SK-N-SH (cell line): ENCODE results near the gene ADAMTS7. TPM values are rescaled to one million over a fixed set of nuclear protein-coding genes. Genes with fewer than 3 reads are reported as not detected.
"Not testable (repeated sequence)": the region's sequence is repeated elsewhere in the genome, so short reads cannot be mapped to it uniquely, and the experiment has no call there.

ENCODE experiments used
- CTCF ChIA-PET: fragments of 300-600, 350-600 bp; formaldehyde crosslinking; extraction: SDS; loops from one replicate; lab custom pipeline; 2021; lab: Yijun Ruan, JAX
- POLR2A ChIA-PET: fragments of 350-600 bp; sonication (Branson Sonifier 250); formaldehyde crosslinking; extraction: SDS; loops from one replicate; lab custom pipeline; 2020; ENCODE audit warnings: antibody characterized with exemption, inconsistent platforms; lab: Yijun Ruan, JAX
- DNase-seq: peaks from one replicate; pipeline ENCODE4 v3.0.0; 2012
- H2AFZ ChIP-seq: fragments of 200-600 bp; sonication (generic); 2 replicates; pipeline ENCODE4 v1.8.1; 2016; ENCODE audit warnings: antibody characterized with exemption, mild to moderate bottlenecking, low read depth
- H3F3A ChIP-seq: fragments of 200-600 bp; sonication (generic); replicated peaks from 2 replicates; pipeline ENCODE3; 2016; ENCODE audit warnings: antibody characterized with exemption, mild to moderate bottlenecking; ENCODE audit not compliant: insufficient read depth
- H3K27ac ChIP-seq, 2 experiments: fragments of 200-500 bp in 1 of 2; fragments of 200-600 bp in 1 of 2; sonication (Bioruptor generic) in 1 of 2; sonication (generic), shearing (Covaris generic) in 1 of 2; 2 replicates each; pipeline versions ENCODE4 v1.5.1 to v1.6.1; 2014 to 2016; ENCODE audit warnings: low read depth in 2 of 2, inconsistent platforms in 1 of 2, low read length in 1 of 2, mild to moderate bottlenecking in 1 of 2, mixed read lengths in 1 of 2
- H3K27me3 ChIP-seq: fragments of 200-600 bp; sonication (generic), shearing (Covaris generic); 2 replicates; pipeline ENCODE4 v1.6.1; 2016; ENCODE audit warnings: mixed run types; ENCODE audit not compliant: insufficient read depth
- H3K36me3 ChIP-seq, 2 experiments: fragments of 200-500 bp in 1 of 2; fragments of 200-600 bp in 1 of 2; sonication (Bioruptor generic) in 1 of 2; sonication (generic) in 1 of 2; replicated peaks in 1 of 2; 2 replicates each; pipeline versions ENCODE3 to v1.5.1; 2014 to 2016; ENCODE audit warnings: low read length in 1 of 2, mild to moderate bottlenecking in 1 of 2; ENCODE audit not compliant: insufficient read depth in 2 of 2, control insufficient read depth in 1 of 2
- H3K4me1 ChIP-seq, 2 experiments: fragments of 200-500 bp in 1 of 2; fragments of 200-600 bp in 1 of 2; sonication (Bioruptor generic) in 1 of 2; sonication (generic), shearing (Covaris generic) in 1 of 2; 2 replicates each; pipeline versions ENCODE4 v1.5.1 to v1.6.1; 2014 to 2016; ENCODE audit warnings: low read depth in 1 of 2, low read length in 1 of 2, mixed run types in 1 of 2; ENCODE audit not compliant: insufficient read depth in 2 of 2, control insufficient read depth in 1 of 2
- H3K4me2 ChIP-seq: fragments of 200-600 bp; sonication (generic), shearing (Covaris generic); 2 replicates; pipeline ENCODE4 v1.6.1; 2017; ENCODE audit warnings: mixed run types
- H3K4me3 ChIP-seq, 2 experiments: fragments of 200-500 bp in 1 of 2; fragments of 200-600 bp in 1 of 2; sonication (Bioruptor generic) in 1 of 2; sonication (generic), shearing (Covaris generic) in 1 of 2; 2 replicates each; pipeline versions ENCODE4 v1.5.1 to v1.8.1; 2014 to 2016; ENCODE audit warnings: low read depth in 2 of 2, inconsistent platforms in 1 of 2, low read length in 1 of 2, mild to moderate bottlenecking in 1 of 2, mixed read lengths in 1 of 2, moderate library complexity in 1 of 2
- H3K79me2 ChIP-seq: fragments of 200-600 bp; sonication (generic); 2 replicates; pipeline ENCODE4 v1.8.1; 2017; ENCODE audit warnings: mild to moderate bottlenecking; ENCODE audit not compliant: insufficient read depth
- H3K9ac ChIP-seq: fragments of 200-600 bp; sonication (generic); 2 replicates; pipeline ENCODE4 v1.6.1; 2017; ENCODE audit warnings: mixed run types
- H3K9me2 ChIP-seq: fragments of 200-600 bp; sonication (generic); 2 replicates; pipeline ENCODE4 v1.6.1; 2017; ENCODE audit warnings: mixed run types
- H3K9me3 ChIP-seq: fragments of 200-600 bp; sonication (generic); 2 replicates; pipeline ENCODE4 v1.6.1; 2017; ENCODE audit warnings: mixed run types, mild to moderate bottlenecking, moderate library complexity
- H4K20me1 ChIP-seq: fragments of 200-600 bp; sonication (generic); 2 replicates; pipeline ENCODE4 v1.6.1; 2017; ENCODE audit warnings: mild to moderate bottlenecking, mixed run types; ENCODE audit not compliant: insufficient read depth
- EP300 ChIP-seq, 2 experiments: IDR thresholded peaks; 2 replicates each; pipeline versions ENCODE4 v1.4.0 to v1.6.1; 2012; ENCODE audit warnings: borderline replicate concordance in 1 of 2, low read depth in 1 of 2, low read length in 1 of 2
- FOXM1 ChIP-seq: IDR thresholded peaks from 2 replicates; pipeline ENCODE4 v1.4.0; 2012; ENCODE audit warnings: low read depth, mild to moderate bottlenecking
- GATA2 ChIP-seq: sonication (generic); formaldehyde crosslinking; IDR thresholded peaks from 2 replicates; pipeline ENCODE4 v1.5.0; 2020; ENCODE audit warnings: mild to moderate bottlenecking, missing genetic modification reagents
- MEF2A ChIP-seq: IDR thresholded peaks from 2 replicates; pipeline ENCODE4 v1.4.0; 2012; ENCODE audit warnings: low read depth, borderline replicate concordance
- NRF1 ChIP-seq: IDR thresholded peaks from 2 replicates; pipeline ENCODE4 v1.6.1; 2012; ENCODE audit warnings: low read depth, mild to moderate bottlenecking, low read length
- POLR2AphosphoS5 ChIP-seq: IDR thresholded peaks from 2 replicates; pipeline ENCODE4 v1.6.1; 2012; ENCODE audit warnings: low read depth, low read length
- RAD21 ChIP-seq: IDR thresholded peaks from 2 replicates; pipeline ENCODE4 v1.6.1; 2012; ENCODE audit warnings: mild to moderate bottlenecking, low read length
- RFX5 ChIP-seq: IDR thresholded peaks from 2 replicates; pipeline ENCODE4 v1.6.1; 2012; ENCODE audit warnings: mild to moderate bottlenecking, improper control_type of control experiment, low read length
- RXRA ChIP-seq: IDR thresholded peaks from 2 replicates; pipeline ENCODE4 v1.4.0; 2012; ENCODE audit warnings: low read depth, mild to moderate bottlenecking, borderline replicate concordance
- SMC3 ChIP-seq: IDR thresholded peaks from 2 replicates; pipeline ENCODE4 v1.6.1; 2012; ENCODE audit warnings: low read depth, low read length, improper control_type of control experiment
- TAF1 ChIP-seq: IDR thresholded peaks from 2 replicates; pipeline ENCODE4 v1.6.1; 2012; ENCODE audit warnings: low read depth, mild to moderate bottlenecking, low read length, moderate library complexity, borderline replicate concordance
- TEAD4 ChIP-seq: IDR thresholded peaks from 2 replicates; pipeline ENCODE4 v1.4.0; 2012; ENCODE audit warnings: mild to moderate bottlenecking, borderline replicate concordance; ENCODE audit not compliant: insufficient read depth
- WGBS: methylation state at CpG from one replicate; pipeline ENCODE4 v1.1.6; 2017; ENCODE audit warnings: low lambda C conversion rate; 5-methylcytosine and 5-hydroxymethylcytosine counted together
- polyA plus RNA-seq, 3 experiments: library from polyadenylated mRNA; depleted of rRNA; stranded (reverse); fragments of >200 nt; gene quantifications; 2 replicates each; pipeline ENCODE4 v1.2.3, GENCODE V29; 2012
- TF ChIP-seq, protein P1 (sequence below): fragments of 150-350 bp; IDR thresholded peaks from 2 replicates; pipeline ENCODE4 v1.6.1; 2017; ENCODE audit warnings: antibody characterized with exemption, low read length, low read depth, borderline replicate concordance
- TF ChIP-seq, protein P2 (sequence below): IDR thresholded peaks from 2 replicates; pipeline ENCODE4; 2012
- TF ChIP-seq, protein P3 (sequence below): IDR thresholded peaks from 2 replicates; pipeline ENCODE4 v1.6.1; 2012; ENCODE audit warnings: mild to moderate bottlenecking, low read depth, low read length, moderate library complexity
- TF ChIP-seq, protein P4 (sequence below): IDR thresholded peaks from 2 replicates; pipeline ENCODE4 v1.4.0; 2012; ENCODE audit warnings: low read depth
- TF ChIP-seq, protein P5 (sequence below): fragments of 200-600 bp; sonication (generic); IDR thresholded peaks from 2 replicates; pipeline ENCODE4 v1.6.1; 2017; ENCODE audit warnings: antibody characterized with exemption, mild to moderate bottlenecking, moderate library complexity

Gene ADAMTS7
- polyA plus RNA-seq, 1 of the 3 experiments (the other 2 are of a cell fraction): 17.9 TPM

DNA sequence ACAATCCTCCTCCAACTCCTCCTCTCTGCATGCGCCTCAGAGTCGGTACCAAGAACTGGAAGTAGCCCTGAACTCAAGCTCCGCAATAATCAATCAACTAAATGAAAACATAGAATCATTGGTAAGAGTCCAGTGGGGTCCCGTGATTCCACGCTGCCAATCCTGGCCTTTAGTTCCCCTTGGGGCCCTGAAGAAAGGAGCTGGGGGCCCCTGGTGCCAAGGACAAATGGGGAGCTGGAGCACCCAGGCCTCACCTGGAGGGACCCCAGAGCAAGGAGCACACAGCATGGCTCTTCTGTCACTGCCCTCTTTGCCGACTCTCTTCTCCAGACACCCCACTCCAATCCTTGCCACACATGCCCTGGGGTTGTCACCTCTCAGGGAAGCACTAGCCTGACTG, 80.3 kb downstream of the ADAMTS7 start (continued):
- TF ChIP-seq TAF1: no peak
- TF ChIP-seq, protein P1, sequence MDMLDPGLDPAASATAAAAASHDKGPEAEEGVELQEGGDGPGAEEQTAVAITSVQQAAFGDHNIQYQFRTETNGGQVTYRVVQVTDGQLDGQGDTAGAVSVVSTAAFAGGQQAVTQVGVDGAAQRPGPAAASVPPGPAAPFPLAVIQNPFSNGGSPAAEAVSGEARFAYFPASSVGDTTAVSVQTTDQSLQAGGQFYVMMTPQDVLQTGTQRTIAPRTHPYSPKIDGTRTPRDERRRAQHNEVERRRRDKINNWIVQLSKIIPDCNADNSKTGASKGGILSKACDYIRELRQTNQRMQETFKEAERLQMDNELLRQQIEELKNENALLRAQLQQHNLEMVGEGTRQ: no peak
- no peak for TF ChIP-seq POLR2AphosphoS5
- TF ChIP-seq SMC3: no peak
- TF ChIP-seq, all 33 proteins: peak for 0

DNA sequence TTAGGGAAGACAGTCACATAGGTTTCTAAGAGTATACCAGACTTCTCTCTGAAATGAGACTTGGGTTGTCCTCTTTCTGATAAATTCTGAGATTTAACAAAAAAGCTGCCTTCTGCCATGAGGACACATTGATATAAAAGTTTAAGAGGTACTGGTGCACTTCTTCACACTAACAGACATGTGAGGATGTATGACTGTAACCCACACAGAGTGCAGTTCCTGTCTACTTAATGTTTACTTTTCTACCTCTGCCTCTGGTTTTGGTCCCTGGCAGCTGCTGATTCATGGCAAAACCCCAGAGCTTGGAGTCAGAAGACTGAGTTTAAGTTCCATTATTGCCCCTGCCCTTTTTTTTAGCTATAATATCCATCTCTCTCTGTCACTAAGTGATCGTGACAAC, 82.8 kb downstream of the ADAMTS7 start:
- not testable (repeated sequence) for H3K4me2 ChIP-seq, H3K4me3 ChIP-seq, H3K9me3 ChIP-seq, H3K9ac ChIP-seq, H2AFZ ChIP-seq, H3K27ac ChIP-seq, H3K79me2 ChIP-seq, H3K4me1 ChIP-seq, H4K20me1 ChIP-seq, H3K27me3 ChIP-seq, H3F3A ChIP-seq, H3K9me2 ChIP-seq, H3K36me3 ChIP-seq, DNase-seq
- WGBS: 43% methylated on average over 1 of the region's 1 CpG
- ChIA-PET CTCF (interaction anchor here (0.8 to 3.1 kb wide), 3 partner anchors 19 to 187 kb away, joined by 3 to 11 read pairs (median 4); no protein-coding TSS in a partner anchor), POLR2A (interaction anchor here (0.6 kb wide), 1 partner anchor 113 kb away, joined by 5 read pairs; no protein-coding TSS in a partner anchor)

DNA sequence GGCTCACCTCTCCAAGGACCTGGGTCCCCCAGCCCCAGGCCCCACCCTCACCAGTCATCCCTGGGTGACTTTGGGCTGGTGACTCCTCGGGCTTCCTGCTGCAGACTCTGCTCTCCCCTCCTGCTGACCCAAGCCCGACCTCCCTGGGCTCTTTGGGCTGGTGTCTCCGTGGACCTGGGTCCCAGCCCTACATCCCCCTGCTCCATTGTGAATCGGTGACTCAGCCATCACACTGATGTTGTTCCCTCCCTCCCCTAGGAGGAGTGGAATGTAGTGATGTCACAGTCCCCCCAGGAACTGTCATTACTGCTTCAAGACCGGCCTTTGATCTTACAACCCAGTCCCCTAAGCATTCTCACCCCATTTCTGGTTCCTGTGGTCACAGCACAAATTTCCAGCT, 83.7 kb downstream of the ADAMTS7 start:
- 92% methylated on average over 5 of the region's 5 CpGs for WGBS
- CTCF ChIA-PET: interaction anchor here (0.8 to 3.1 kb wide), 3 partner anchors 17 to 23 kb away, joined by 3 to 11 read pairs (median 4); no protein-coding TSS in a partner anchor
- H3K27ac ChIP-seq: no peak overlapping the region
- DNase-seq: no peak
- H3F3A ChIP-seq: no peaks in the 10 kb centered on the region
- no peak overlapping the region for H2AFZ ChIP-seq
- H3K9me3 ChIP-seq: no peaks in the 10 kb centered on the region
- no peaks in the 10 kb centered on the region for H3K27me3 ChIP-seq
- no peaks in the 10 kb centered on the region for H3K9me2 ChIP-seq
- no peaks in the 10 kb centered on the region for H3K36me3 ChIP-seq
- no peak overlapping the region for H3K9ac ChIP-seq
- H3K4me1 ChIP-seq: no peaks in the 10 kb centered on the region
- H3K79me2 ChIP-seq: no peaks in the 10 kb centered on the region
- no peaks in the 10 kb centered on the region for H4K20me1 ChIP-seq
- no peak overlapping the region for H3K4me2 ChIP-seq
- H3K4me3 ChIP-seq: no peak overlapping the region
- POLR2A ChIA-PET: no interaction called here
- TF ChIP-seq GATA2 (CRISPR knock-in tag) (no peak), EP300 (IDR thresholded peaks at IDR 0.05; ENCODE audit: borderline replicate concordance in 1 of 2, low read depth in 1 of 2, low read length in 1 of 2) (no peak), POLR2AphosphoS5 (no peak), NRF1 (no peak), FOXM1 (no peak), MEF2A (no peak), TEAD4 (no peak), RXRA (no peak), RAD21 (no peak), RFX5 (no peak)
- TF ChIP-seq, protein P2, sequence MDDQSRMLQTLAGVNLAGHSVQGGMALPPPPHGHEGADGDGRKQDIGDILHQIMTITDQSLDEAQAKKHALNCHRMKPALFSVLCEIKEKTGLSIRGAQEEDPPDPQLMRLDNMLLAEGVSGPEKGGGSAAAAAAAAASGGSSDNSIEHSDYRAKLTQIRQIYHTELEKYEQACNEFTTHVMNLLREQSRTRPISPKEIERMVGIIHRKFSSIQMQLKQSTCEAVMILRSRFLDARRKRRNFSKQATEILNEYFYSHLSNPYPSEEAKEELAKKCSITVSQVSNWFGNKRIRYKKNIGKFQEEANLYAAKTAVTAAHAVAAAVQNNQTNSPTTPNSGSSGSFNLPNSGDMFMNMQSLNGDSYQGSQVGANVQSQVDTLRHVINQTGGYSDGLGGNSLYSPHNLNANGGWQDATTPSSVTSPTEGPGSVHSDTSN: no peak
- TF ChIP-seq, protein P3, sequence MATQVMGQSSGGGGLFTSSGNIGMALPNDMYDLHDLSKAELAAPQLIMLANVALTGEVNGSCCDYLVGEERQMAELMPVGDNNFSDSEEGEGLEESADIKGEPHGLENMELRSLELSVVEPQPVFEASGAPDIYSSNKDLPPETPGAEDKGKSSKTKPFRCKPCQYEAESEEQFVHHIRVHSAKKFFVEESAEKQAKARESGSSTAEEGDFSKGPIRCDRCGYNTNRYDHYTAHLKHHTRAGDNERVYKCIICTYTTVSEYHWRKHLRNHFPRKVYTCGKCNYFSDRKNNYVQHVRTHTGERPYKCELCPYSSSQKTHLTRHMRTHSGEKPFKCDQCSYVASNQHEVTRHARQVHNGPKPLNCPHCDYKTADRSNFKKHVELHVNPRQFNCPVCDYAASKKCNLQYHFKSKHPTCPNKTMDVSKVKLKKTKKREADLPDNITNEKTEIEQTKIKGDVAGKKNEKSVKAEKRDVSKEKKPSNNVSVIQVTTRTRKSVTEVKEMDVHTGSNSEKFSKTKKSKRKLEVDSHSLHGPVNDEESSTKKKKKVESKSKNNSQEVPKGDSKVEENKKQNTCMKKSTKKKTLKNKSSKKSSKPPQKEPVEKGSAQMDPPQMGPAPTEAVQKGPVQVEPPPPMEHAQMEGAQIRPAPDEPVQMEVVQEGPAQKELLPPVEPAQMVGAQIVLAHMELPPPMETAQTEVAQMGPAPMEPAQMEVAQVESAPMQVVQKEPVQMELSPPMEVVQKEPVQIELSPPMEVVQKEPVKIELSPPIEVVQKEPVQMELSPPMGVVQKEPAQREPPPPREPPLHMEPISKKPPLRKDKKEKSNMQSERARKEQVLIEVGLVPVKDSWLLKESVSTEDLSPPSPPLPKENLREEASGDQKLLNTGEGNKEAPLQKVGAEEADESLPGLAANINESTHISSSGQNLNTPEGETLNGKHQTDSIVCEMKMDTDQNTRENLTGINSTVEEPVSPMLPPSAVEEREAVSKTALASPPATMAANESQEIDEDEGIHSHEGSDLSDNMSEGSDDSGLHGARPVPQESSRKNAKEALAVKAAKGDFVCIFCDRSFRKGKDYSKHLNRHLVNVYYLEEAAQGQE: no peak
- TF ChIP-seq, protein P1: no peak
- TF ChIP-seq, protein P4, sequence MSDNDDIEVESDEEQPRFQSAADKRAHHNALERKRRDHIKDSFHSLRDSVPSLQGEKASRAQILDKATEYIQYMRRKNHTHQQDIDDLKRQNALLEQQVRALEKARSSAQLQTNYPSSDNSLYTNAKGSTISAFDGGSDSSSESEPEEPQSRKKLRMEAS: no peak
- TF ChIP-seq, protein P5, sequence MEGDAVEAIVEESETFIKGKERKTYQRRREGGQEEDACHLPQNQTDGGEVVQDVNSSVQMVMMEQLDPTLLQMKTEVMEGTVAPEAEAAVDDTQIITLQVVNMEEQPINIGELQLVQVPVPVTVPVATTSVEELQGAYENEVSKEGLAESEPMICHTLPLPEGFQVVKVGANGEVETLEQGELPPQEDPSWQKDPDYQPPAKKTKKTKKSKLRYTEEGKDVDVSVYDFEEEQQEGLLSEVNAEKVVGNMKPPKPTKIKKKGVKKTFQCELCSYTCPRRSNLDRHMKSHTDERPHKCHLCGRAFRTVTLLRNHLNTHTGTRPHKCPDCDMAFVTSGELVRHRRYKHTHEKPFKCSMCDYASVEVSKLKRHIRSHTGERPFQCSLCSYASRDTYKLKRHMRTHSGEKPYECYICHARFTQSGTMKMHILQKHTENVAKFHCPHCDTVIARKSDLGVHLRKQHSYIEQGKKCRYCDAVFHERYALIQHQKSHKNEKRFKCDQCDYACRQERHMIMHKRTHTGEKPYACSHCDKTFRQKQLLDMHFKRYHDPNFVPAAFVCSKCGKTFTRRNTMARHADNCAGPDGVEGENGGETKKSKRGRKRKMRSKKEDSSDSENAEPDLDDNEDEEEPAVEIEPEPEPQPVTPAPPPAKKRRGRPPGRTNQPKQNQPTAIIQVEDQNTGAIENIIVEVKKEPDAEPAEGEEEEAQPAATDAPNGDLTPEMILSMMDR: no peak
